HG03135 (cell line): ENCODE results near the gene HRAS.
"Not testable (repeated sequence)": the region's sequence is repeated elsewhere in the genome, so short reads cannot be mapped to it uniquely, and the experiment has no call there.

Source experiments
- ATAC-seq: cut with Tn5 transposase; IDR thresholded peaks from one replicate; pipeline ENCODE4 v1.9.1; 2021; ENCODE audit warnings: mild to moderate bottlenecking, moderate library complexity; ENCODE audit not compliant: unreplicated experiment

The HRAS gene

DNA sequence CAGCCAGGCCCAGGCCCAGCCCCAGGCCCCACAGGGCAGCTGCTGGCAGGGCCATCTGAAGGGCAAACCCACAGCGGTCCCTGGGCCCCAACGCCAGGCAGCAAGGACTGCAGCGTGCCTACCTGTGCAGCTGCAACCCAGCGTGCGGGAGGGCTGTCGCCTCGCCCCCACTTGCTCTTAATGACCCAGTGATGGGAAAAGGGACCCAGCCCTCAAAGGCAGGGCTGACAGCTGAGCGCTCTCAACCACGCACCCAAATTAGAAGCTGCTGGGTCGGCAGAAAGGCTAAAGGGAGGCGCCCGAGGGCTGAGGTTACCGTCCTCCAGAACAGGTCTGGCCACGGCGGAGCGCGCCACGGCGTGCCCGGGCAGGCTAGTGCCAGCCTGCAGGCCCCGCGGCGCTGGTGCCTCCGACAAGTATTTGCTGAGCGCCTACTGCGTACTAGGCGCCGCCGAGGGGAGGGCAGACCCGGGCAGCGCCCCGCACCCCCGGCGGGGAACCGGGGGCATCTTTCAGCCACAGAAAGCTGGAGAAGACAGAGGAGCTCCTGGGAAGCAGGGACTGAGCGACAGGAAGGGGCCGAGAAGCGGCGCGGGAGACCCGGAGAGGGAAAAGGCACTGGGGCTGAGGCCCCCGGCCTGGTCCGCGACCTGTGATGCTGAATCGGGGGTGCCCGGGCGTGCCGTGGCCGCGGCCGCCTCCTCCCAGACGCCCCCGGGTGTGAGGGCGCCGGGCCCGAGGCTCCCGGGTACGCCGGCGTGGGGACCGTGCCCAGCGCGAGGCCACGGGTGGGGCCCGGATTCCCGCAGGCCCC is 773 bp downstream of the HRAS start:
- ATAC-seq: no peak

- ATAC-seq: no peak
These were observed 1.6 kb downstream of the HRAS start for GRCh38 chr11:533586-534395.

GRCh38 chr11:532986-533585 is 2.3 kb downstream of the HRAS start:
- no peak for ATAC-seq

DNA sequence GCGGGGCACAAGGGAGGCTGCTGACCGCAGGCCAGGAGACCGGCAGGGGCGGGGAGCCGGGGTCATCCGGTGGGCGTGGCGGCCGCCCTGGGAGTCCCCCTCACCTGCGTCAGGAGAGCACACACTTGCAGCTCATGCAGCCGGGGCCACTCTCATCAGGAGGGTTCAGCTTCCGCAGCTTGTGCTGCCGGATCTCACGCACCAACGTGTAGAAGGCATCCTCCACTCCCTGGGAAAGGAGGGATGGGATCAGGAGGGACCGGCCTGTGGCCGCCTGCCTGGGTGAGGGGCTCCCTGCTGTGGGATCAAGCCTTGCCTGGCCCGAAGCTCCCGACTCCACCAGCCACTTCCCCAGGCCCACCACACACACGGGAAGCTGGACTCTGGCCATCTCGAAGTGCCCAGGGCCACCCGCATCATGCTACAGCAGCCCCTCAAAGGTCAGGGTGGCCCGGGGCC is 2.8 kb downstream of the HRAS start:
- no peak for ATAC-seq

GRCh38 chr11:531919-532526 is 3.4 kb downstream of the HRAS start:
- ATAC-seq: no peak

DNA sequence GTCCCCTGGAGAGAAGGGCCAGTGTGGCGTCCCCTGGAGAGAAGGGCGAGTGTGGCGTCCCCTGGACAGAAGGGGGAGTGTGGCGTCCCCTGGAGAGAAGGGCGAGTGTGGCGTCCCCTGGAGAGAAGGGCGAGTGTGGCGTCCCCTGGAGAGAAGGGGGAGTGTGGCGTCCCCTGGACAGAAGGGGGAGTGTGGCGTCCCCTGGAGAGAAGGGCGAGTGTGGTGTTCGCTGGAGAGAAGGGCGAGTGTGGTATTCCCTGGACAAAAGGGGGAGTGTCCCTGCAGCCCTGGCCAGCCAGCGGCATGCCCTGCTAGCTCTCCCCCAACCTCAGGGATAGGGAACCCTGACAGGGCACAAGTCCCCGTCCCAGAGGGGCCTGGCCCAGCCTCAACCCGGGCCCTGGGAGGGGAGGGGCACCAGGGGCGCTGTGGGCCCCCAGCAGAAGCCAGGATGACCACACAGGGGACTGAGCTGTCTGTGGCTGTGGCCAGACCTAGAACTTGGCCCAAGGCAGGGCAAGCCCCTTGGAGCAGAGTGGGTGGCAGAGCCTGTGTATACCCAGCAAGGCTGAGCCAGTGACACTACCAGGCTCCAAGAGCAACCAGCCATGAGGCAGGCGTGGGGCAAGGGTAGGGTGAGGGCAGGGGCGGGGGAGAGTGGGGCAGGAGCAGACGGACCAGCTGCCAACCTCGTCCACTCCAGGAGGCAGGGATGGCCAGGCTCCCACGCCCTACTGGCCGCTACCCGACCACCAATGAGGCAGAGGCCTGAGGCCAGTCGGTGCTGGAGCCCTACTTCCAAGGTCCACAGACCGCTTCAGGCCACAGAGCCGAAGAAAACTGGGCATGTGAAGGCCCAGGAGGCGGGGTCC is 4.2 kb downstream of the HRAS start:
- ATAC-seq: no peak

- no peak for ATAC-seq
These were observed 5.5 kb downstream of the HRAS start for GRCh38 chr11:529728-530411.

DNA sequence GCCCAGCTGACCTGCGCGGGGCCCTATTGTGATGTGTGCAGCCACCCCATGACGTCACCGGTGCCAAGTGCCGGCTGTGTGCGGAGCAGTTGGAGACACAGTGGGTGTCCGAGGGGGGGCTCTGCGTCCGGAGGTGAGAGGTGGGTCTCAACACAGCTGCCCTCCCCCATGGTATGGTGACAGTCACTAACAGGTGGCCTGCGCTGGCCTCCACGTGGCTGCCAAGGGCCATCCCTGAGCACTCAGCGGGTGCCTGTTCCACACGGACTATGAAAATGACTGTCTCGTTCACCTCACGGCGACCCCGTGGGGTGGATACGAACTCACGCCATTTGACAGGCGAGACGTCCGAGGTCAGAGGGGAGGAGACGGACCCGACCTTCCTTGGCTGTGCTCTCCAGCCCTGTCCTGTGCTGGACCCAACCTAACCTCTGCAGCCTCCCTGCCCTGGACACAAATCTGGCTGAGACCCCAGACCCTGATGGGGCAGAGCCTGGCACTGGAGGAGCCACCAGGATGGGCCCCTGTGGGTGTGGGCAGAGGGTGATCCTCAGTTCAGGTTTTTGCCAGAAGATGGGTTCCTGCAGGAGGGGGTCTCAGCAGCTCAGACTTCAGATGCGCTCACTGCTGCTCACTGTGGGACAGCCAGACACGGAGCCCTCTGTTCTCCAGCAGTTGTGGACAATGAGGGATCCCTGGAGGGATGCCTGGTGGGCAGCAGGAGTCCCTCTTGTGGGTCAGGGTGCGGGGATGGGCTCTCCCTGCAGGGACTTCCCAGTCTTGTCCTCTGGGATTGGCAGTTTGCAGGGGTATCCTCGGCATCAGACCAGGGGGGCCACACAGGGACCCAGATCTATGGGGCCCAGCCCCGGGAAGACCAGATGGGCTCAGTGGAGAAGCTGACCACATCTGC is 6.3 kb downstream of the HRAS start:
- ATAC-seq: no peak

GRCh38 chr11:528166-528814 is 7.1 kb downstream of the HRAS start:
- ATAC-seq: no peak

DNA sequence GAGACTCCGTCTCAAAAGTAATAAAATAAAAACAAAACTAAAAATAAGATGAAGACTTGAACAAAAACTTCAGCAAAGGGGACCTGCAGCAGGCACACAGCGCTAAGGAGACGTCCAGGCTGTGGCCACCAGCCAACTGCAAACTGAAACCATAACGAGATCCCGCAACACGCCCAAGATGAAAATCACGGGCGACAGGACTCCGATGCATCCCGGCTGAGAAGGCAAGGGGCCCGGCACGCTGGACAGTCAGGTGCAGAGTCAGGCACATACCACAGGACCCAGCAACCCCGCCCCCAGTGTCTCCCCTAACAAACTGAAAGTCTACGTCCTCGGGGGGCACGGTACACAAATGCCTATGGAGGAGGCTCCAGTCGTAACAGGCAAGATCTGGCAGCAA is 9.2 kb downstream of the HRAS start:
- no peak for ATAC-seq

DNA sequence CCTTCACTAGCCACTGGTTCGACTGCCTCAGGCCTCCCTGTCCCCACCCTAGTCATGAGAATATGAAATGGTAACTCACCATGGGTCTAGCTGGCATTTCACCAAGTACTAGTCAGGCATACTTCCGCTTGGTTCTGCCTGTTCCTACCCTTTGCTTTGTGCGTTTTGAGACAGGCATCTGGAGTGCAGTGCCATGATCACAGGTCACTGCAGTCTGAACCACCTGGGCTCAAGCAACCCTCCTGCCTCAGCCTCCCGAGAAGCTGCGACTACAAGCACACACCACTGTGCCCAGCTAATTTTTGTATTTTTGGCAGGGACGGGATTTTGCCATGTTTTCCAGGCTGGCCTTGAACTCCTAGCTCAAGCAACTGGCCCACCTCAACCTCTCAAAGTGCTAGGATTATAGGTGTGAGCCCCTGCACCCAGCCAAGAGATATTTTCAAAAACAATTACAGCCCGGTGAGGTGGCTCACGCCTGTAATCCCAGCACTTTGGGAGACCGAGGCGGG is 14.1 kb downstream of the HRAS start:
- ATAC-seq: no peak

DNA sequence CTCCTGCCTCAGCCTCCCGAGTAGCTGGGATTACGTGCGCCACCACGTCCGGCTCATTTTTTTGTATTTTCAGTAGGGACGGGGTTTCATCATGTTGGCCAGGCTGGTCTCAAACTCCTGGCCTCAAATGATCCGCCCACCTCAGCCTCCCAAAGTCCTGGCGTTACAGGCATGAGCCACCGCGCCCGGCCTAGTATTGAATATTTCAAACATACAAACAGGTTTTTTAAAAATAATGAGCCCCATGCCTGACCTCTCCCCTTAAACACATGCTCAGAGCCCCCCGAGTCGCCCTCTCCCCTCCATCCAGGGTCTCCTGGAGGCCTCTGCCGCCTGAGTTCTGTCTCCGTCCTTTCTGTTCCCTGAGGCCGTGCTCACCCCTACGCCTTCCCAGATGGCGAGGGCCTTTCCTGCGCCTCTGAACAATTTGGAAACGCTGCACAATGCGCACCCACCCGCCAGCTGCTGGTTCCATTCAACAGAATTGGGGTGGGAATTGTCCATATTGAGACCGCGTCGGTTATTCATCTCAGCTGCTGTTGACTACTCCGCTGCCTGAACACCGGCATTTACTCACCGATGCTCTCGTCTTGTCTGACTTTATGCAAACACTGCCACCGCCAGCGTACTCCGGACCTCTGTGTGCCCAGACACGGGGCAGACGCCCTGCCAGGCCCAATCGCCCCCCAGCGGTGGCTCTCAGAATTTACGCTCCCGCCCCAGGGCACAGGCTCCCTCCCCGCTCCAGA is 14.8 kb downstream of the HRAS start:
- no peak for ATAC-seq

GRCh38 chr11:518463-519202 is 16.7 kb downstream of the HRAS start:
- ATAC-seq: peak; percentile 73

DNA sequence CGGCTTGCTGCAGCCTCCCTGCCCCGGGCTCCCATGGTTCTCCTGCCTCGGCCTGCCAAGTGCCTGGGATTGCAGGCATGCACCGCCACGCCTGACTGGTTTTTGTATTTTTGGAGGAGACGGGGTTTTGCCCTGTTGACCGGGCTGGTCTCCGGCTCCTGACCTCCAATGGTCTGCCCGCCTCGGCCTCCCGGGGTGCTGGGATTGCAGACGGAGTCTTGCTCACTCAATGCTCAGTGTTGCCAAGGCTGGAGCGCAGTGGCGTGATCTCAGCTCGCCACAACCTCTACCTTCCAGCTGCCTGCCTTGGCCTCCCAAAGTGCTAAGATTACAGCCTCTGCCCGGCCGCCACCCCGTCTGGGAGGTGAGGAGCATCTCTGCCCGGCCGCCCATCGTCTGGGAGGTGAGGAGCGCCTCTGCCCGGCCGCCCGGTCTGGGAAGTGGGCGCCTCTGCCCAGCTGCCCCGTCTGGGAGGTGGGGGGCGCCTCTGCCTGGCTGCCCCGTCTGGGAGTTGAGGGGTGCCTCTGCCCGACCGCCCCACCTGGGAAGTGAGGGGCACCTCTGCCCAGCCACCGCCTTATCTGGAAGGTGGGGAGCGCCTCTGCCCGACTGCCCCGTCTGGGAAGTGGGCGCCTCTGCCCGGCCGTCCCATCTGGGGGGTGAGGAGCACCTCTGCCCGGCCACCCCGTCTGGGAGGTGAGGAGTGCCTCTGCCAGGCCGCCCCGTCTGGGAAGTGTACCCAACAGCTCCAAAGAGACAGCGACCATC is 18.3 kb downstream of the HRAS start:
- ATAC-seq: not testable (repeated sequence)

DNA sequence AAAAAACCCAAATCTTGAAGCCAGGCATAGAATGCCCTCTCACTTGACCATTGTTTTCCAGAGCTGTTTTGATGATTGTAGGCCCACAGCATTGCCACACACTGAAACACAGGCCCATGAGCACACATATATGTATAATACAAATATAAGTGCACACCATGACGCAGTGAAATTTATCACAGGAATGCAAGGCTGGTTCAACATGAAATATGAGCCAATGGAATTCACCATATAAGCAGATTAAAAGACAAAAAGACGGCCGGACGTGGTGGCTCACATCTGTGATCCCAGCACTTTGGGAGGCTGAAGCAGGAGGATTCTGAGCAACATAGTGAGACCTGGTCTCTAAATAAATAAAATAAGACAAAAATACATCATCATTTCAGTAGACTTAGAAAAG is 19.0 kb downstream of the HRAS start:
- ATAC-seq: no peak

DNA sequence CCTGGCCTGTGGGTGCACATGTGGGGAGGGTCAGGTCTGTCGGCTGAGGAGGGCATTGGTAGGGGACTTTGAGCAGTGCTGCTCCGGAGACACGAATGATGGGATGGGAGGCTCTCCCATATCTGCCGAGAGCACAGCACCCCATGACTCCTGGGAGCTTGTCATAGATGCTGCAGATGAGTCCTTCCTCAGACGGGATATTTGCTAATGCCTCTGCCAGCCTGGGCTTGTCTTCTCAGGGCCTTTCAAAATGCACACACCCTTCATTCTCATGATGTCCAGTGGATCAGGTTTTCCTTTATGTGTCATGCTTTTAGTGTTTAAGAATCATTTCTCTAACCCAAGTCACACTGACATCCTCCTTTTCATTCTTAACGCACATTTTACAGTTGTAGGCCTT is 20.2 kb downstream of the HRAS start:
- ATAC-seq: no peak
